IMR-90 (cell line): Measurements from ENCODE around the gene ANKRD52. TPM values are rescaled to one million over a fixed set of nuclear protein-coding genes. Genes with fewer than 3 reads are reported as not detected.

Source experiments
- ATAC-seq: fragments of 200-7000 bp; cut with Tn5 transposase; 2 replicates; pipeline ENCODE4 v1.9.1; 2020; ENCODE audit warnings: low read depth, mild to moderate bottlenecking, moderate library complexity
- BruUV-seq: library from RNA; stranded (reverse); fragments of 400-500 nt; replicated peaks from 2 replicates; lab custom pipeline; 2021; lab: Mats Ljungman, UMichigan
- CTCF ChIA-PET: fragments of 300-600 bp; formaldehyde crosslinking; extraction: SDS; loops from one replicate; lab custom pipeline; 2021; ENCODE audit warnings: antibody characterized with exemption; lab: Yijun Ruan, JAX
- POLR2A ChIA-PET: fragments of 300-600 bp; sonication (Branson Sonifier 250); formaldehyde crosslinking; loops from one replicate; lab custom pipeline; 2022; ENCODE audit warnings: antibody characterized with exemption; ENCODE audit not compliant: unreplicated experiment; lab: Charles Lee
- DNase-seq: peaks from one replicate; pipeline ENCODE4 v3.0.0; 2013
- H2AFZ ChIP-seq: replicated peaks from 2 replicates; pipeline ENCODE3; 2013; ENCODE audit warnings: low read length, mild to moderate bottlenecking; ENCODE audit not compliant: poor library complexity
- H2AK5ac ChIP-seq: 2 replicates; pipeline ENCODE4 v1.6.1; 2013; ENCODE audit warnings: low read depth, low read length, inconsistent platforms
- H2AK9ac ChIP-seq: replicated peaks from 2 replicates; pipeline ENCODE3; 2013; ENCODE audit warnings: mild to moderate bottlenecking, low read depth, low read length, moderate library complexity; ENCODE audit not compliant: poor library complexity
- H2BK120ac ChIP-seq: 2 replicates; pipeline ENCODE4 v1.6.1; 2013; ENCODE audit warnings: low read depth, low read length, inconsistent platforms
- H2BK15ac ChIP-seq: 3 replicates; pipeline ENCODE4 v1.6.1; 2013; ENCODE audit warnings: low read depth, low read length, inconsistent platforms
- H2BK20ac ChIP-seq: 2 replicates; pipeline ENCODE4 v1.6.1; 2013; ENCODE audit warnings: low read depth, mild to moderate bottlenecking, inconsistent platforms, low read length, moderate library complexity
- H2BK5ac ChIP-seq: 2 replicates; pipeline ENCODE4 v1.6.1; 2013; ENCODE audit warnings: mild to moderate bottlenecking, low read depth, low read length, inconsistent platforms; ENCODE audit not compliant: poor library complexity, severe bottlenecking
- H3K14ac ChIP-seq: replicated peaks from 2 replicates; pipeline ENCODE4 v1.6.1; 2013; ENCODE audit warnings: low read depth, low read length, inconsistent platforms
- H3K18ac ChIP-seq: 2 replicates; pipeline ENCODE4 v1.6.1; 2013; ENCODE audit warnings: low read depth, low read length, control low read depth
- H3K23ac ChIP-seq: 2 replicates; pipeline ENCODE4 v1.6.1; 2013; ENCODE audit warnings: low read depth, low read length, inconsistent platforms
- H3K27ac ChIP-seq: 2 replicates; pipeline ENCODE4 v1.5.1; 2013; ENCODE audit warnings: mild to moderate bottlenecking, control low read depth, low read length; ENCODE audit not compliant: insufficient read depth
- H3K27me3 ChIP-seq: 2 replicates; pipeline ENCODE4 v1.6.1; 2013; ENCODE audit warnings: low read length; ENCODE audit not compliant: control insufficient read depth, insufficient read depth
- H3K36me3 ChIP-seq: 2 replicates; pipeline ENCODE4 v1.6.1; 2013; ENCODE audit warnings: low read length, mixed read lengths; ENCODE audit not compliant: control insufficient read depth, insufficient read depth
- H3K4ac ChIP-seq: 2 replicates; pipeline ENCODE4 v1.6.1; 2013; ENCODE audit warnings: low read depth, low read length, inconsistent platforms
- H3K4me1 ChIP-seq: 2 replicates; pipeline ENCODE4 v1.6.1; 2013; ENCODE audit warnings: low read length, mixed read lengths; ENCODE audit not compliant: control insufficient read depth, insufficient read depth
- H3K4me2 ChIP-seq: 2 replicates; pipeline ENCODE4 v1.6.1; 2013; ENCODE audit warnings: low read depth, mild to moderate bottlenecking, control low read depth, low read length, moderate library complexity
- H3K4me3 ChIP-seq: 2 replicates; pipeline ENCODE4 v1.5.1; 2013; ENCODE audit warnings: low read depth, mild to moderate bottlenecking, control low read depth, low read length, moderate library complexity; ENCODE audit not compliant: insufficient read depth
- H3K56ac ChIP-seq: 2 replicates; pipeline ENCODE4 v1.6.1; 2013; ENCODE audit warnings: low read length, inconsistent platforms; ENCODE audit not compliant: insufficient read depth; ENCODE audit errors: extremely low read depth
- H3K79me1 ChIP-seq, 2 experiments: 2 replicates each; pipeline ENCODE4 v1.6.1; 2013; ENCODE audit warnings: low read length in 2 of 2, inconsistent platforms in 1 of 2, low read depth in 1 of 2
- H3K9ac ChIP-seq: 2 replicates; pipeline ENCODE4 v1.6.1; 2013; ENCODE audit warnings: low read depth, low read length, control low read depth
- H3K9me1 ChIP-seq: 2 replicates; pipeline ENCODE4 v1.6.1; 2013; ENCODE audit warnings: low read length, inconsistent platforms; ENCODE audit not compliant: insufficient read depth
- H3K9me3 ChIP-seq: 2 replicates; pipeline ENCODE4 v1.6.1; 2013; ENCODE audit warnings: low read length; ENCODE audit not compliant: control insufficient read depth, insufficient read depth
- H4K20me1 ChIP-seq: 2 replicates; pipeline ENCODE4 v1.6.1; 2013; ENCODE audit warnings: low read length, inconsistent platforms; ENCODE audit not compliant: insufficient read depth
- H4K5ac ChIP-seq: 2 replicates; pipeline ENCODE4 v1.6.1; 2013; ENCODE audit warnings: mild to moderate bottlenecking, low read depth, low read length, control low read depth
- H4K8ac ChIP-seq, 2 experiments: 2 replicates each; pipeline ENCODE4 v1.6.1; 2013; ENCODE audit warnings: low read depth in 2 of 2, low read length in 2 of 2, control low read depth in 1 of 2, inconsistent platforms in 1 of 2
- H4K91ac ChIP-seq: 2 replicates; pipeline ENCODE4 v1.6.1; 2013; ENCODE audit warnings: low read depth, low read length, inconsistent platforms; ENCODE audit not compliant: insufficient read depth
- BHLHE40 ChIP-seq: fragments of 150-350 bp; IDR thresholded peaks from 2 replicates; pipeline ENCODE4 v1.6.1; 2016; ENCODE audit warnings: mild to moderate bottlenecking, low read depth, low read length
- CEBPB ChIP-seq: IDR thresholded peaks from 2 replicates; pipeline ENCODE4 v1.6.1; 2012; ENCODE audit warnings: low read depth, low read length, improper control_type of control experiment
- CHD1 ChIP-seq: IDR thresholded peaks from 2 replicates; pipeline ENCODE4 v1.6.1; 2012; ENCODE audit warnings: low read depth, low read length, improper control_type of control experiment
- MAFK ChIP-seq: IDR thresholded peaks from 2 replicates; pipeline ENCODE4 v1.6.1; 2012; ENCODE audit warnings: low read depth, low read length, improper control_type of control experiment
- MAZ ChIP-seq: IDR thresholded peaks from 2 replicates; pipeline ENCODE4 v1.6.1; 2012; ENCODE audit warnings: low read depth, mild to moderate bottlenecking, low read length, improper control_type of control experiment, moderate library complexity, borderline replicate concordance
- NFE2L2 ChIP-seq: fragments of 150-350 bp; IDR thresholded peaks from 2 replicates; pipeline ENCODE4 v1.6.1; 2016; ENCODE audit warnings: low read depth, mild to moderate bottlenecking, low read length
- POLR2A ChIP-seq: IDR thresholded peaks from 2 replicates; pipeline ENCODE4 v1.6.1; 2012; ENCODE audit warnings: mild to moderate bottlenecking, low read depth, low read length
- RAD21 ChIP-seq: IDR thresholded peaks from 2 replicates; pipeline ENCODE4 v1.6.1; 2012; ENCODE audit warnings: low read length, improper control_type of control experiment
- SMC3 ChIP-seq: fragments of 150-350 bp; IDR thresholded peaks from 2 replicates; pipeline ENCODE4 v1.6.1; 2016; ENCODE audit warnings: low read depth, mild to moderate bottlenecking, antibody characterized with exemption, low read length, moderate library complexity
- USF2 ChIP-seq: fragments of 150-350 bp; IDR thresholded peaks from 2 replicates; pipeline ENCODE4 v1.6.1; 2017; ENCODE audit warnings: mild to moderate bottlenecking, antibody characterized with exemption, low read length, low read depth
- WGBS, 2 experiments: methylation state at CpG; one replicate each; pipeline versions ENCODE4 v1.1.5 to v1.1.7; 2013; ENCODE audit warnings: missing lambda C conversion rate in 2 of 2; ENCODE audit not compliant: insufficient read length in 1 of 2; ENCODE audit errors: extremely low coverage in 2 of 2; 5-methylcytosine and 5-hydroxymethylcytosine counted together
- dilution Hi-C: fragments of 300-500 bp; cut with HindIII; formaldehyde crosslinking; loops from one replicate; pipeline ENCODE4 v1.14.3; 2018; ENCODE audit warnings: low sequenced_read_pairs; ENCODE audit not compliant: unreplicated experiment
- in situ Hi-C: fragments of 300-500 bp; cut with MboI; formaldehyde crosslinking; loops from 3 replicates; pipeline ENCODE4 v1.14.3; 2019; ENCODE audit warnings: low sequenced_read_pairs, inconsistent platforms, mixed read lengths
- intact Hi-C: fragments of 100-400 bp; cut with micrococcal nuclease; formaldehyde crosslinking; loops from 2 replicates; pipeline ENCODE4 v1.10.0; 2022
- polyA plus RNA-seq, 3 experiments: library from polyadenylated mRNA; depleted of rRNA; stranded (reverse); fragments of >200 nt; gene quantifications; 2 replicates each; pipeline ENCODE4 v1.2.3, GENCODE V29; 2012; ENCODE audit warnings: low replicate concordance in 1 of 3
- total RNA-seq: library from RNA; depleted of rRNA; stranded (reverse); fragments of >200 nt; gene quantifications from 2 replicates; pipeline ENCODE4 v1.2.3, GENCODE V29; 2012

The ANKRD52 gene
- total and polyA plus RNA-seq, 2 of the 4 experiments (the other 2 are of a cell fraction), result 15.4 to 35.9 TPM

DNA sequence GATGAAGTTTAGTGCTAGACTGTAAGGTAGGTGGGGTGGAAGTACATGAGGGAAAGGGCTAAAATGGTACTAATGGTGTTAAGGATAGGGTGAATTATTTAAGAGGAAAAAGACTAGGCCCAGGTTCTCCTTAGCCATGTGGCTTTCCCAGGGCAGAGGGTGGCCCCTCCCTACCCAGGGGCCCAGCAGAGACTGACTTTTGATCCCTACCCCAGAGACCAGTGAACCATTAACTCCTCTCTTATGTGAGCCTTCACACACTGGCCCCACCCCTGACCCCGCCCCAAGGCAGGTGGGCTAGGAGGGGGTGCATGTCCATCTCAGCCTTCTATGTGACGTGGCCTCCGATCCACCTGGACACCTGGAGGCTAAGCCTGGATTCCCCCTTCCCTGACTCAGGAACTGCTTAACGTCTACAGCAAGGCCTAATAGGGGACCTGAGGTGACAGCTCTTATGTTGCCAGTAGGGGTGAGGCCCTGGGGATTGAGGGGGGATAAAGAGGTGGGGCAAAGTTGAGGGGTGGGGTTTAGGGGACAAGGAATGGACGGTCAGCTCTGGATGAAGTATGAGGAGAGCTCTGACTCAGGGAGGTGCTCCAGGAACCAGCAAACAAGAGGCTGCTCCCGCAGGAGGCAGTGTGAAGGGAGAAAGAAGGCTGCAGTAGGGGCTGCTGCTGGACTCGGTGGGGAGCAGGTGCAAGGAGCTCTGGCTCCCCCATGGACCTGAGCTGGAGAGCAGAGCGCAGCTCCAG is 27.6 kb downstream of the ANKRD52 start:
- in situ Hi-C loops, result no loop called here
- H3K56ac ChIP-seq, result no peak overlapping the region
- no peaks in the 10 kb centered on the region for H3K9me3 ChIP-seq
- no peak overlapping the region for H4K91ac ChIP-seq
- no peaks in the 10 kb centered on the region for H4K20me1 ChIP-seq
- no peak overlapping the region for H2BK15ac ChIP-seq
- no peak overlapping the region for H3K27ac ChIP-seq
- ChIA-PET POLR2A (interaction anchor here (1.1 kb wide), 1 partner anchor 8 kb away, joined by 4 read pairs; the partner anchor contains the start of gene RNF41), CTCF (interaction anchor here (0.6 kb wide), 1 partner anchor 40 kb away, joined by 3 read pairs; no protein-coding TSS in a partner anchor)
- no peak overlapping the region for H3K4ac ChIP-seq
- no peaks in the 10 kb centered on the region for H3K4me1 ChIP-seq
- no peak overlapping the region for H3K14ac ChIP-seq
- no peak overlapping the region for H3K23ac ChIP-seq
- no peak overlapping the region for H2BK5ac ChIP-seq
- no peak overlapping the region for H3K9ac ChIP-seq
- H2AK9ac ChIP-seq, result no peak overlapping the region
- peaks cover 6% of the 10 kb centered on the region; the same call in 1 of the 2 replicates for H3K36me3 ChIP-seq
- dilution Hi-C loops, result no loop called here
- H2BK20ac ChIP-seq, result no peak overlapping the region
- BruUV-seq, result no TSS peak
- H4K8ac ChIP-seq, result no peak overlapping the region
- H3K18ac ChIP-seq, result no peak overlapping the region
- no peaks in the 10 kb centered on the region for H3K9me1 ChIP-seq
- DNase-seq (no peak), ATAC-seq (no peak)
- no peak overlapping the region for H2AK5ac ChIP-seq
- no peak overlapping the region for H3K4me2 ChIP-seq
- no peak overlapping the region for H4K5ac ChIP-seq
- WGBS, 2 experiments, result 80% methylated on average over 3 of the region's 8 CpGs; no CpG with 5 or more reads in 1 of the 2 experiments
- H3K27me3 ChIP-seq, result no peaks in the 10 kb centered on the region
- H3K4me3 ChIP-seq, result no peak overlapping the region
- H2AFZ ChIP-seq, result no peak overlapping the region
- TF ChIP-seq NFE2L2, result no peak
- no peak for TF ChIP-seq SMC3
- no peak for TF ChIP-seq MAFK
- no peak for TF ChIP-seq POLR2A
- no peak for TF ChIP-seq BHLHE40
- no peak for TF ChIP-seq MAZ
- no peak for TF ChIP-seq CHD1
- no peak for TF ChIP-seq RAD21
- no peak for TF ChIP-seq USF2
- TF ChIP-seq CEBPB, result no peak
- no peak overlapping the region for H2BK120ac ChIP-seq
- intact Hi-C loops, result no loop called here
- H3K79me1 ChIP-seq, result peaks cover 1 to 3% of the 10 kb centered on the region in 2 experiments; a peak in 3 of 4 replicates
